T-cell (primary cell): ENCODE measurements around the gene DNAJC11. TPM values are rescaled to one million over a fixed set of nuclear protein-coding genes. Genes with fewer than 3 reads are reported as not detected.

ENCODE experiments used
- ATAC-seq, 4 experiments: fragments of 200-7000 bp in 3 of 4; fragments of 150-1000 bp in 1 of 4; cut with Tn5 transposase; replicated peaks in 1 of 4; 1 replicate in 3 of 4; 2 replicates in 1 of 4; pipeline ENCODE4 v1.10.0; 2021; ENCODE audit warnings: moderate library complexity in 3 of 4, mild to moderate bottlenecking in 2 of 4, moderate number of reproducible peaks in 1 of 4
- CTCF ChIA-PET, 2 donors: fragments of 300-600 bp; sonication (Branson Sonifier 250); formaldehyde crosslinking; loops; one replicate each; lab custom pipeline; 2022; ENCODE audit warnings: antibody characterized with exemption in 2 of 2; lab: Charles Lee
- POLR2A ChIA-PET, 2 donors: fragments of 300-600 bp; sonication (Branson Sonifier 250); formaldehyde crosslinking; loops; one replicate each; lab custom pipeline; 2022; ENCODE audit warnings: antibody characterized with exemption in 2 of 2; lab: Charles Lee
- DNase-seq, 35 experiments: peaks; one replicate each; pipeline versions ENCODE4 v3.0.0 to v3.0.0-alpha.2; 2013 to 2023
- H3K27ac ChIP-seq: one replicate; pipeline ENCODE4 v1.5.1; 2013; ENCODE audit warnings: low read length
- H3K27me3 ChIP-seq, 2 experiments: replicated peaks in 1 of 2; 1 replicate in 1 of 2; 2 replicates in 1 of 2; pipeline versions ENCODE4 v1.6.1 to v1.7.0; 2013; ENCODE audit warnings: low read length in 1 of 2, mixed read lengths in 1 of 2; ENCODE audit not compliant: control insufficient read depth in 2 of 2, insufficient read depth in 2 of 2; ENCODE audit errors: extremely low read depth in 1 of 2
- H3K36me3 ChIP-seq, 2 donors: 1 replicate in 1 of 2; 2 replicates in 1 of 2; pipeline versions ENCODE4 v1.6.1 to v1.7.0; 2013; ENCODE audit warnings: low read length in 1 of 2; ENCODE audit not compliant: control insufficient read depth in 2 of 2, insufficient read depth in 1 of 2; ENCODE audit errors: extremely low read depth in 1 of 2
- H3K4me1 ChIP-seq, 2 experiments: 1 replicate in 1 of 2; 2 replicates in 1 of 2; pipeline versions ENCODE4 v1.6.1 to v1.7.0; 2013; ENCODE audit warnings: low read length in 2 of 2, mixed read lengths in 1 of 2; ENCODE audit not compliant: insufficient read depth in 2 of 2, control insufficient read depth in 1 of 2; ENCODE audit errors: extremely low read depth in 1 of 2
- H3K4me3 ChIP-seq, 2 donors: 1 replicate in 1 of 2; 2 replicates in 1 of 2; pipeline versions ENCODE4 v1.5.1 to v1.7.0; 2013; ENCODE audit warnings: mild to moderate bottlenecking in 2 of 2, low read length in 1 of 2, moderate library complexity in 1 of 2; ENCODE audit not compliant: control insufficient read depth in 1 of 2; ENCODE audit errors: extremely low read depth in 1 of 2
- H3K9me3 ChIP-seq: 2 replicates; pipeline ENCODE4 v1.7.0; 2013
- H3K27ac Mint-ChIP-seq, 2 donors: one replicate each; pipeline ENCODE4 v1.8.0; 2020 to 2021; ENCODE audit warnings: mild to moderate bottlenecking in 2 of 2, mixed read lengths in 2 of 2
- H3K27me3 Mint-ChIP-seq, 2 donors: one replicate each; pipeline ENCODE4 v1.8.0; 2021 to 2022; ENCODE audit warnings: mixed read lengths in 2 of 2
- H3K36me3 Mint-ChIP-seq: one replicate; pipeline ENCODE4 v1.8.0; 2021; ENCODE audit warnings: mixed read lengths
- H3K4me1 Mint-ChIP-seq, 3 donors: one replicate each; pipeline ENCODE4 v1.8.0; 2020 to 2022; ENCODE audit warnings: mixed read lengths in 3 of 3, mild to moderate bottlenecking in 1 of 3
- H3K4me3 Mint-ChIP-seq, 3 donors: one replicate each; pipeline ENCODE4 v1.8.0; 2020 to 2022; ENCODE audit warnings: mild to moderate bottlenecking in 3 of 3, mixed read lengths in 3 of 3, moderate library complexity in 3 of 3
- H3K9me3 Mint-ChIP-seq, 3 donors: one replicate each; pipeline ENCODE4 v1.8.0; 2020 to 2022; ENCODE audit warnings: mixed read lengths in 3 of 3
- WGBS: methylation state at CpG from one replicate; pipeline ENCODE4 v1.1.5; 2013; ENCODE audit warnings: missing lambda C conversion rate; ENCODE audit not compliant: insufficient coverage; 5-methylcytosine and 5-hydroxymethylcytosine counted together
- total RNA-seq, 35 experiments: library from RNA in 6 of 35; stranded (reverse) in 6 of 35; fragments of 120-200 nt in 1 of 35; gene quantifications; one replicate each; pipeline versions ENCODE4 v1.2.1 to v1.2.4 and lab custom pipeline; 2013 to 2026

Gene DNAJC11
- total RNA-seq, 5 donors from 2014 or later (not counting 1 experiment from before 2014, with no cell fraction given) = 38.5 to 45.2 (median 42.1) TPM

DNA sequence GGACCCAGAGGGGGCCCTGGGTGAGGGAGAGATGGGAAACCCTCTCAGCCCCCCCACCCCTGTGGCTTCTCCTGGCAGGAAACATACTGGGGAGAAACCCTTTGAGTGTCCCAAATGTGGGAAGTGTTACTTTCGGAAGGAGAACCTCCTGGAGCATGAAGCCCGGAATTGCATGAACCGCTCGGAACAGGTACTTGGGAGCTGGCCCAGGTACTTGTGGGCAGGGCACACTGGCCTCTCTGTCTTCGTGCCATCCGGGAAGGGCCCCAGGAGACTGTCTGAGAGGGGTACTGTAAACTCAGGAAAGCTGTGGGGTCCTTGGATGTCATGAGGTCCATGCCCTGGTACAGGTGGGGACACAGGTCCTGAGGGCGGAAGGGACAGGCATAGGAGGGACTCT is 115.8 kb downstream of the DNAJC11 start:
- WGBS = 94% methylated on average over 6 of the region's 7 CpGs
- Histone ChIP-seq H3K4me1 (peaks cover 2 to 52% of the 10 kb centered on the region in 2 experiments), H3K36me3 (peaks cover 22 to 33% of the 10 kb centered on the region in 2 donors), H3K27me3 (no peaks in the 10 kb centered on the region), H3K9me3 (no peaks in the 10 kb centered on the region), H3K27ac (no peak overlapping the region), H3K4me3 (no peak overlapping the region)
- H3K9me3 Mint-ChIP-seq = no peaks in the 10 kb centered on the region
- H3K4me1 Mint-ChIP-seq = peaks cover 41 to 45% (median 43%) of the 10 kb centered on the region in 3 donors
- no peak for ATAC-seq
- ChIA-PET CTCF (no interaction called here), POLR2A (no interaction called here)
- H3K4me3 Mint-ChIP-seq = no peak overlapping the region
- no peaks in the 10 kb centered on the region for H3K27me3 Mint-ChIP-seq
- DNase-seq = no peak
- no peak overlapping the region for H3K27ac Mint-ChIP-seq
- H3K36me3 Mint-ChIP-seq = peaks cover 5% of the 10 kb centered on the region

DNA sequence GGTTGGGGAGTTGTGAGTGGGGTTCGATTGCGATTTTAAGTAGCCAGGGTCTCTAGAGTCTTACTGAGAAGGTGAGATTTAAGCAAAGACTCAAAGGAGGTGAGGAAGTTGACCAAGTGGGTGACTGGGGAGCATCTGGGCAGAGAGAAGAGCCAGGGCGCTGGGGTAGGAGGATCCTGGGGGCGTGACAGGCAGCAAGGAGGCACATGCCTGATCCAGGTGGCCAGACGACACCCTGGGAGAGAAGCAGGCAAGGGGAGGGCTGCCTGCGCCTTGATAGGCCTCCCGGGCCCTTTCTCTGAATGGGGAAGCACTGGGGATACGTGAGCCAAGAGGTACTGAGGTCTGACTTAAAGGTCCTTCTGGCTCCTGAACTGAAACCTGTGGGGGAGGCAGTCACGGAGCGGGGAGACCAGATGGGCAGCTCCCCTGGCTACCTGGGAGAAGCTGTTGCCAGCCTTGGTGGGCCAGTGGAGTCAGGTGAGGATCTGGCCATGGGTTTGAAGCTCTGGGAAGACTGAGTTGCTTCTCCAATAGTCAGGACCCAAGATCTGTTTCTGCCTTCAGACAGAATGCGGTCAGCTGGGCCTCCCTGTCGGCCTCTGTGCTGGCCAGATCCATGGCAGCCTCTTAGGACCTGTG is 116.4 kb downstream of the DNAJC11 start:
- H3K4me3 Mint-ChIP-seq = no peak overlapping the region
- no peak for DNase-seq
- H3K4me1 ChIP-seq = peaks cover 7 to 58% of the 10 kb centered on the region in 2 experiments
- no peaks in the 10 kb centered on the region for H3K9me3 ChIP-seq
- no peaks in the 10 kb centered on the region for H3K27me3 Mint-ChIP-seq
- peaks cover 42 to 47% (median 43%) of the 10 kb centered on the region in 3 donors for H3K4me1 Mint-ChIP-seq
- no peaks in the 10 kb centered on the region for H3K27me3 ChIP-seq
- no peaks in the 10 kb centered on the region for H3K9me3 Mint-ChIP-seq
- peak overlapping the region in 1 of 2 donors; percentile 31 for H3K27ac Mint-ChIP-seq
- no peak overlapping the region for H3K4me3 ChIP-seq
- POLR2A ChIA-PET = no interaction called here
- ATAC-seq = no peak
- 90% methylated on average over 11 of the region's 12 CpGs for WGBS
- H3K36me3 ChIP-seq = peaks cover 22 to 29% of the 10 kb centered on the region in 2 donors
- no peak overlapping the region for H3K27ac ChIP-seq
- peaks cover 5% of the 10 kb centered on the region for H3K36me3 Mint-ChIP-seq
- CTCF ChIA-PET = no interaction called here

Other genes starting within 250 kb of the DNAJC11 start
- gene TNFRSF25, start 235.6 kb downstream of the DNAJC11 start, total RNA-seq = 100 to 1,000 TPM; 215 to 580 (median 446) TPM
- gene PLEKHG5, start 210.1 kb downstream of the DNAJC11 start, total RNA-seq = 10 to 100 TPM in 1 of 5 donors, 1 to 10 TPM in 4; 7.1 to 18.2 (median 8.4) TPM
- 10 to 100 TPM; 48.6 to 66.6 (median 58.7) TPM for gene NOL9, start 147.3 kb downstream of the DNAJC11 start, total RNA-seq
- not detected for gene TAS1R1, start 146.5 kb downstream of the DNAJC11 start, total RNA-seq
- 10 to 100 TPM; 42.2 to 82.3 (median 70.3) TPM for gene ZBTB48, start 121.8 kb downstream of the DNAJC11 start, total RNA-seq
- gene KLHL21, start 98.9 kb downstream of the DNAJC11 start, total RNA-seq = 10 to 100 TPM; 21.9 to 72.3 (median 61.6) TPM
- gene PHF13, start 88.1 kb downstream of the DNAJC11 start, total RNA-seq = 10 to 100 TPM in 3 of 5 donors, 1 to 10 TPM in 2; 6.0 to 12.7 (median 11.9) TPM
- 10 to 100 TPM; 12.8 to 37.1 (median 26.1) TPM for gene THAP3, start 76.9 kb downstream of the DNAJC11 start, total RNA-seq
- gene CAMTA1, start 83.6 kb upstream of the DNAJC11 start, total RNA-seq = 10 to 100 TPM; 29.7 to 37.4 (median 34.6) TPM